ENCODE data around the gene TNFRSF19. TPM values are rescaled to one million over a fixed set of nuclear protein-coding genes. Genes with fewer than 3 reads are reported as not detected.

TNFRSF19 gene
- total RNA-seq, 2 donors from 2014 or later: 5.4 to 6.9 TPM

DNA sequence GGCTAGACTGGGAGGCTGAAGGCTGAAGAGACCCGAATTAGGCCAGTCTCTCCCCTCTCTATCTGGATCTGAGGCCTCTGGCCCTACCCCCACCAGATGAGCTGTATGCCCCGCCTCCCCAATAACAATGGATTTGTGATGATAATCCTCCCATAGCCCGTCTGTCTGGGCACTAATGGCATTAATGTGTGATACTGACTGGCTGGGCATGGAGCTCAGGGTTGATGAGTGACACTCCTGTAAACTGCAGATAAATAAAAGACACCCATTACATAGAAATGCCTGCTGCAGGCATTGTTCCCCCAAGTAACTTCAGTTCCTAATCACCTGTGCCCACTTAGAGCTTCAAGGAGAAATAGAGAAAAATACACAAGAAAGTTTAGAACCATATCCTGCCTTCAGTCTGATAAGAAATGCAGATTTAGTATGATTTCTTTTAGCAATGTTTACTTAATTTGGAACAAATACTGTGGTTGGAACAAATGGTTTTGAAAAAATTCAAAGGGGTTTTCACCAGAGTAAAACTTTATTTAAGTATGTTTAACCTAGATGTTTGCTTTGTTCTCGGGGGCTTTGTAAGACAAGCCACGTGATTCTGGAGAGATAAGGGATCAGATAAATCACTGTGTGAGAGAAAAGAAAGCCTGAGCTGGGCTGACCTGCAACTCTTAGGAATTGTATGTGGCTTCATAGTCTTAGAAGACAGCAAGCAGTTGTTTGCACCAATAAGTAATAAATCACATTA is 60.3 kb downstream of the TNFRSF19 start:
- Histone ChIP-seq H3K27ac (peak overlapping the region in 2 of 4 donors; percentile 22 to 50), H3K4me1 (peaks cover 31% of the 10 kb centered on the region), H3K27me3 (no peaks in the 10 kb centered on the region), H3K4me3 (no peak overlapping the region), H3K9me3 (no peaks in the 10 kb centered on the region), H3K36me3 (replicated peaks in 1 of 2; ENCODE audit: insufficient read depth in 1 of 2, low read depth in 2 of 2) (no peaks in the 10 kb centered on the region)
- ATAC-seq (no peak), DNase-seq (no peak)
- TF ChIP-seq, protein P1, sequence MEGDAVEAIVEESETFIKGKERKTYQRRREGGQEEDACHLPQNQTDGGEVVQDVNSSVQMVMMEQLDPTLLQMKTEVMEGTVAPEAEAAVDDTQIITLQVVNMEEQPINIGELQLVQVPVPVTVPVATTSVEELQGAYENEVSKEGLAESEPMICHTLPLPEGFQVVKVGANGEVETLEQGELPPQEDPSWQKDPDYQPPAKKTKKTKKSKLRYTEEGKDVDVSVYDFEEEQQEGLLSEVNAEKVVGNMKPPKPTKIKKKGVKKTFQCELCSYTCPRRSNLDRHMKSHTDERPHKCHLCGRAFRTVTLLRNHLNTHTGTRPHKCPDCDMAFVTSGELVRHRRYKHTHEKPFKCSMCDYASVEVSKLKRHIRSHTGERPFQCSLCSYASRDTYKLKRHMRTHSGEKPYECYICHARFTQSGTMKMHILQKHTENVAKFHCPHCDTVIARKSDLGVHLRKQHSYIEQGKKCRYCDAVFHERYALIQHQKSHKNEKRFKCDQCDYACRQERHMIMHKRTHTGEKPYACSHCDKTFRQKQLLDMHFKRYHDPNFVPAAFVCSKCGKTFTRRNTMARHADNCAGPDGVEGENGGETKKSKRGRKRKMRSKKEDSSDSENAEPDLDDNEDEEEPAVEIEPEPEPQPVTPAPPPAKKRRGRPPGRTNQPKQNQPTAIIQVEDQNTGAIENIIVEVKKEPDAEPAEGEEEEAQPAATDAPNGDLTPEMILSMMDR (IDR thresholded peaks at IDR 0.05): no peak
- no peak for TF ChIP-seq POLR2A (IDR thresholded peaks at IDR 0.05)
- intact Hi-C loops (cut with DNase I): no loop called here
- 43 to 45% methylated on average over 5 of the region's 5 CpGs for WGBS, 2 donors

DNA sequence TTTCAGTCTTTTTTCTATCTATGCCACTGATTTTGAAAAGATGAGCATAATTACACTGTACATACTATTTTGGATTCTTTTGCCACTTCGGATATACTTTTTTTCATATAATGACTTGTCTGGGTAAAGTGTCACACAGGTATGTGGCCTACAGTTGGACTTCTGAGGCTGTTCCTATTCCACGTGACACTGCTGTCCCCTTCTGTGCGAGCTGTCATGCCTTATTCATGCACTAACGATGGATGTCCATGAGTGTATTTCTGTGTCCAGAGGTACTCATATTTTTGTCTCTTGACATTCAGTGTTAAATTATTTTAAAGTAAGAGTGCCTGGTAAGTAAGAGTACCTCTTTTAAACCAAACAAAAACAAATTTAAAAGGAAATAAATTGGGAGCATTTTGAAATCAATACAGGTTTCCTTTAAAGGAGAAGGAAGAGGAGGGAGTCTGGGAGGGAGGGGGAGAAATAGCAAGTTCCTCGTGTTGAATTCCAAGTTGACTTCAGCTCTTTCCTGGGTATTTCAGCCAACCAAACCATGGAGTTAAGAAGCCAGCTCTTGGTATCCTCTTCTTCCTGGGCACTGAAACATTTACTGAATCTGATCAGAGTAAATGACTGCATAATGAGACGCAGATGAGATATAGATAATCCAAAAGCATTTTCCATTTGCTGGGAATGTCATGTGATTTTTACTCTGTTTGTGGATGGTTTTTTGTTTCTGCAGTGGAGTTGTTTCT is 61.3 kb downstream of the TNFRSF19 start:
- 56 to 69% methylated on average over 6 of the region's 6 CpGs for WGBS, 2 donors
- intact Hi-C loops (cut with DNase I): no loop called here
- DNase-seq: no peak
- Histone ChIP-seq H3K36me3 (replicated peaks in 1 of 2; ENCODE audit: insufficient read depth in 1 of 2, low read depth in 2 of 2) (no peaks in the 10 kb centered on the region), H3K4me1 (peaks cover 31% of the 10 kb centered on the region), H3K27ac (peak overlapping the region in 2 of 4 donors; percentile 2 to 50), H3K9me3 (no peaks in the 10 kb centered on the region), H3K27me3 (no peaks in the 10 kb centered on the region), H3K4me3 (no peak overlapping the region)
- ATAC-seq: no peak
- TF ChIP-seq POLR2A (IDR thresholded peaks at IDR 0.05): no peak
- TF ChIP-seq, protein P1 (IDR thresholded peaks at IDR 0.05): no peak

DNA sequence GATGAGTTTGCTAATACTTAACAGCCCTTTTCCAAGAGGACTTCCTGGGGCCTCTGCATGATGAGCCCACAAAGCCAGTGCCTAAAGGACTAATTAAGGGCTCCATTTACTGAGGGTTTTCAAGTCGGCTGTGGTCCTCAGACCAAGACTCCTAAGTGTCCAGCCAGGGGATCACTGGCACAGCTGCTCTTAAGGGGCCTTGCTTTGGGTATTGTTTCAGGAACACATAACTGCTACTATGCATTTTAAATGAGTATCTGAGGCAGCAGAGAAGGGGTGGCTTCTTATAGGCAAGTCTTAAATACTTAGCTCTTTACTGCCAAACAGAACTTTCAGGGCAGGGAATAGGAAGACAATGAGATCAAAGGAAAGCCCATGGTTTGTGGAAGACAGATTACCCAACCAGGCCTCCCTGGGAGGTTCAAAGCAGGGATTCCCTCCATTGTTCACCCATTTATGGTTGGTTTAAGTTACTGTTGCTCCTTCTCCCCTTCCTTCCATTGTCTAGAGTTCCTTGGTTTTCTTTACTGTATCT is 61.9 kb downstream of the TNFRSF19 start:
- Histone ChIP-seq H3K36me3 (replicated peaks in 1 of 2; ENCODE audit: insufficient read depth in 1 of 2, low read depth in 2 of 2) (no peaks in the 10 kb centered on the region), H3K4me3 (no peak overlapping the region), H3K27me3 (no peaks in the 10 kb centered on the region), H3K27ac (peak overlapping the region in 1 of 4 donors; percentile 2), H3K4me1 (peaks cover 31% of the 10 kb centered on the region), H3K9me3 (no peaks in the 10 kb centered on the region)
- no peak for ATAC-seq
- no peak for DNase-seq
- intact Hi-C loops (cut with DNase I): no loop called here
- TF ChIP-seq POLR2A (IDR thresholded peaks at IDR 0.05): no peak
- TF ChIP-seq, protein P1 (IDR thresholded peaks at IDR 0.05): no peak
- WGBS, 2 donors: 65 to 79% methylated on average over 1 of the region's 1 CpG

DNA sequence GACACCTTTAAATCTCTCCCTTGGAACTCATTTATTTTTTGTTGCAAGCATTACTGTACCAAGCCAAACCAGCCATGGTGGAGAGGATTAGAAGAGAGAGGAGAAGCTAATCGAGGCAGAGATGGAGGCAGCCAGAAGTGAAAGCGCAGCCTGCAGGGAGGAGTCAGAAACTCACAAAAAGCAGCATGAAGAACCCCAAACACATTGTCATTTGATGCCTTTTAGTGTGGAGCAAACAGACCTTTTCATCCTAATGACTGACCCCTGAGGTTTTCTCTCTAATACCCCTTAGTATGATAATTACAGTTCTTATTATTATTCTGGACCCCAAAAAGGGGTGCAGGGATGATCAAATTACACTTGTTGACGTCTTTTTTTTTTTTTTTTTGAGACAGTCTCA is 62.5 kb downstream of the TNFRSF19 start:
- Histone ChIP-seq H3K36me3 (replicated peaks in 1 of 2; ENCODE audit: insufficient read depth in 1 of 2, low read depth in 2 of 2) (no peaks in the 10 kb centered on the region), H3K4me3 (no peak overlapping the region), H3K27me3 (no peaks in the 10 kb centered on the region), H3K4me1 (peaks cover 31% of the 10 kb centered on the region), H3K27ac (no peak overlapping the region), H3K9me3 (no peaks in the 10 kb centered on the region)
- intact Hi-C loops (cut with DNase I): no loop called here
- WGBS, 2 donors: 67 to 78% methylated on average over 3 of the region's 3 CpGs
- ATAC-seq: no peak
- no peak for TF ChIP-seq POLR2A (IDR thresholded peaks at IDR 0.05)
- TF ChIP-seq, protein P1 (IDR thresholded peaks at IDR 0.05): no peak
- no peak for DNase-seq

Data from body of pancreas (tissue), 4 donors.